IMR-90 (cell line): ENCODE data around the gene CASK.

ENCODE experiments used
- MAZ ChIP-seq: IDR thresholded peaks from 2 replicates; pipeline ENCODE4 v1.6.1; 2012; ENCODE audit warnings: low read depth, mild to moderate bottlenecking, low read length, improper control_type of control experiment, moderate library complexity, borderline replicate concordance
- POLR2A ChIP-seq: IDR thresholded peaks from 2 replicates; pipeline ENCODE4 v1.6.1; 2012; ENCODE audit warnings: mild to moderate bottlenecking, low read depth, low read length
- RAD21 ChIP-seq: IDR thresholded peaks from 2 replicates; pipeline ENCODE4 v1.6.1; 2012; ENCODE audit warnings: low read length, improper control_type of control experiment
- RCOR1 ChIP-seq: IDR thresholded peaks from 2 replicates; pipeline ENCODE4 v1.6.1; 2012; ENCODE audit warnings: mild to moderate bottlenecking, low read length, improper control_type of control experiment; ENCODE audit not compliant: insufficient replicate concordance
- RFX5 ChIP-seq: IDR thresholded peaks from 2 replicates; pipeline ENCODE4 v1.8.0; 2012; ENCODE audit warnings: low read depth, mild to moderate bottlenecking, low read length, moderate library complexity
- TF ChIP-seq, protein P1 (sequence below): conservative IDR thresholded peaks from 2 replicates; pipeline ENCODE4 v1.5.1; 2012; ENCODE audit warnings: mild to moderate bottlenecking, low read depth, low read length, improper control_type of control experiment

DNA sequence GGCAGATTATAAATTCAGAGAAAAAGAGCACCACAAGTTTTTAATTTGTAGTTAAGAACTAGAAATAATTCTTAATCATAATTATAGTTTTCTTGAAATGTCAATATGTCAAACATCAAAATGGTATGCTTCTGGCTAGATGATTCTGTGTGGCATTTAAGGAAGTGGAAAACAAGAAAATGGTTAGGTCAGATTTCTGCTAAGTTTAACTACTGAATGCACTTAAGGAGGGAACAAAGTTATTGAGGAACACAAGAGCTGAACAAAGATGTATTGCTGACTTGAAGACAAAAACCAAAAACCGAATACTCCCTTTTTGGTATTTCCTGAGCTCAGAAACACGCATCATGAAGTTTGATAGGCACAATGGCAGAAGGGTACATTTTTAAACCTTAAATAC is 293.3 kb downstream of the CASK start:
- TF ChIP-seq RCOR1 (no peak), POLR2A (no peak), RAD21 (no peak), MAZ (no peak), RFX5 (no peak)
- TF ChIP-seq, protein P1, sequence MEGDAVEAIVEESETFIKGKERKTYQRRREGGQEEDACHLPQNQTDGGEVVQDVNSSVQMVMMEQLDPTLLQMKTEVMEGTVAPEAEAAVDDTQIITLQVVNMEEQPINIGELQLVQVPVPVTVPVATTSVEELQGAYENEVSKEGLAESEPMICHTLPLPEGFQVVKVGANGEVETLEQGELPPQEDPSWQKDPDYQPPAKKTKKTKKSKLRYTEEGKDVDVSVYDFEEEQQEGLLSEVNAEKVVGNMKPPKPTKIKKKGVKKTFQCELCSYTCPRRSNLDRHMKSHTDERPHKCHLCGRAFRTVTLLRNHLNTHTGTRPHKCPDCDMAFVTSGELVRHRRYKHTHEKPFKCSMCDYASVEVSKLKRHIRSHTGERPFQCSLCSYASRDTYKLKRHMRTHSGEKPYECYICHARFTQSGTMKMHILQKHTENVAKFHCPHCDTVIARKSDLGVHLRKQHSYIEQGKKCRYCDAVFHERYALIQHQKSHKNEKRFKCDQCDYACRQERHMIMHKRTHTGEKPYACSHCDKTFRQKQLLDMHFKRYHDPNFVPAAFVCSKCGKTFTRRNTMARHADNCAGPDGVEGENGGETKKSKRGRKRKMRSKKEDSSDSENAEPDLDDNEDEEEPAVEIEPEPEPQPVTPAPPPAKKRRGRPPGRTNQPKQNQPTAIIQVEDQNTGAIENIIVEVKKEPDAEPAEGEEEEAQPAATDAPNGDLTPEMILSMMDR, result no peak
